ENCODE measurements around the gene TCERG1L. TPM values are rescaled to one million over a fixed set of nuclear protein-coding genes. Genes with fewer than 3 reads are reported as not detected.
"Not testable (repeated sequence)": the region's sequence is repeated elsewhere in the genome, so short reads cannot be mapped to it uniquely, and the experiment has no call there.

Gene TCERG1L
- total and polyA plus RNA-seq, 3 experiments from 2014 or later: 0.07 to 0.93 (median 0.68) TPM

- H3K27ac Mint-ChIP-seq: no peak overlapping the region
Measured at GRCh38 chr10:131350245-131350644, 38.7 kb upstream of the TCERG1L start.

GRCh38 chr10:131346456-131346855 is 34.9 kb upstream of the TCERG1L start:
- Histone ChIP-seq H3K36me3 (ENCODE audit: insufficient read depth, low read length) (no peaks in the 10 kb centered on the region), H3K9me3 (ENCODE audit: low read length) (no peaks in the 10 kb centered on the region), H3K27ac (ENCODE audit: low read depth, low read length) (no peak overlapping the region), H3K4me1 (ENCODE audit: insufficient read depth, low read length) (no peaks in the 10 kb centered on the region), H3K4me3 (ENCODE audit: low read length) (no peak overlapping the region), H3K27me3 (ENCODE audit: insufficient read depth, low read length, poor library complexity, severe bottlenecking) (no peaks in the 10 kb centered on the region)
- Mint-ChIP-seq H3K27me3 (no peaks in the 10 kb centered on the region), H3K9me3 (peaks cover 0 to 16% (median 5%) of the 10 kb centered on the region in 5 donors), H3K4me3 (no peak overlapping the region), H3K4me1 (no peaks in the 10 kb centered on the region), H3K27ac (no peak overlapping the region), H3K36me3 (no peaks in the 10 kb centered on the region)
- DNase-seq: no peak
- POLR2A ChIA-PET: no interaction called here
- CTCF ChIA-PET: no interaction called here

More at GRCh38 chr10:131350245-131350644, 38.7 kb upstream of the TCERG1L start:
- no peak overlapping the region for H3K27ac ChIP-seq (ENCODE audit: low read depth, low read length)
- H3K27me3 ChIP-seq (ENCODE audit: insufficient read depth, low read length, poor library complexity, severe bottlenecking): no peaks in the 10 kb centered on the region
- no peak overlapping the region for H3K4me3 ChIP-seq (ENCODE audit: low read length)
- POLR2A ChIA-PET: no interaction called here
- no peaks in the 10 kb centered on the region for H3K27me3 Mint-ChIP-seq
- no peaks in the 10 kb centered on the region for H3K9me3 ChIP-seq (ENCODE audit: low read length)
- H3K9me3 Mint-ChIP-seq: peaks cover 0 to 16% (median 5%) of the 10 kb centered on the region in 5 donors
- H3K4me3 Mint-ChIP-seq: peak overlapping the region in 1 of 7 donors; percentile 40
- H3K4me1 ChIP-seq (ENCODE audit: insufficient read depth, low read length): no peaks in the 10 kb centered on the region
- CTCF ChIA-PET: no interaction called here
- no peaks in the 10 kb centered on the region for H3K36me3 Mint-ChIP-seq
- no peaks in the 10 kb centered on the region for H3K4me1 Mint-ChIP-seq
- no peaks in the 10 kb centered on the region for H3K36me3 ChIP-seq (ENCODE audit: insufficient read depth, low read length)
- DNase-seq: no peak

- POLR2A ChIA-PET: no interaction called here
- DNase-seq: no peak
- no peaks in the 10 kb centered on the region for H3K27me3 Mint-ChIP-seq
Measured at GRCh38 chr10:131345691-131346090, 34.2 kb upstream of the TCERG1L start.

GRCh38 chr10:131344747-131345146 is 33.2 kb upstream of the TCERG1L start:
- no peak overlapping the region for H3K27ac ChIP-seq (ENCODE audit: low read depth, low read length)
- no peaks in the 10 kb centered on the region for H3K27me3 ChIP-seq (ENCODE audit: insufficient read depth, low read length, poor library complexity, severe bottlenecking)
- no peak for DNase-seq
- H3K9me3 ChIP-seq (ENCODE audit: low read length): no peaks in the 10 kb centered on the region
- no peak overlapping the region for H3K4me3 ChIP-seq (ENCODE audit: low read length)
- Mint-ChIP-seq H3K9me3 (peaks cover 0 to 10% (median 3%) of the 10 kb centered on the region in 5 donors), H3K27me3 (no peaks in the 10 kb centered on the region), H3K36me3 (no peaks in the 10 kb centered on the region), H3K4me1 (no peaks in the 10 kb centered on the region), H3K27ac (no peak overlapping the region), H3K4me3 (no peak overlapping the region)
- no peaks in the 10 kb centered on the region for H3K36me3 ChIP-seq (ENCODE audit: insufficient read depth, low read length)
- no peaks in the 10 kb centered on the region for H3K4me1 ChIP-seq (ENCODE audit: insufficient read depth, low read length)
- CTCF ChIA-PET: no interaction called here
- POLR2A ChIA-PET: no interaction called here

More at GRCh38 chr10:131345691-131346090, 34.2 kb upstream of the TCERG1L start:
- Mint-ChIP-seq H3K4me3 (no peak overlapping the region), H3K36me3 (no peaks in the 10 kb centered on the region), H3K9me3 (peaks cover 0 to 14% (median 5%) of the 10 kb centered on the region in 5 donors), H3K27ac (no peak overlapping the region), H3K4me1 (no peaks in the 10 kb centered on the region)
- no peaks in the 10 kb centered on the region for H3K36me3 ChIP-seq (ENCODE audit: insufficient read depth, low read length)
- CTCF ChIA-PET: no interaction called here
- H3K9me3 ChIP-seq (ENCODE audit: low read length): no peaks in the 10 kb centered on the region
- H3K27ac ChIP-seq (ENCODE audit: low read depth, low read length): no peak overlapping the region
- H3K4me1 ChIP-seq (ENCODE audit: insufficient read depth, low read length): no peaks in the 10 kb centered on the region
- H3K4me3 ChIP-seq (ENCODE audit: low read length): no peak overlapping the region
- H3K27me3 ChIP-seq (ENCODE audit: insufficient read depth, low read length, poor library complexity, severe bottlenecking): no peaks in the 10 kb centered on the region

- Mint-ChIP-seq H3K4me1 (no peaks in the 10 kb centered on the region), H3K36me3 (no peaks in the 10 kb centered on the region), H3K27ac (no peak overlapping the region), H3K4me3 (no peak overlapping the region), H3K27me3 (no peaks in the 10 kb centered on the region), H3K9me3 (peaks cover 2 to 8% (median 6%) of the 10 kb centered on the region in 5 donors)
- ChIA-PET CTCF (no interaction called here), POLR2A (no interaction called here)
- no peak overlapping the region for H3K27ac ChIP-seq (ENCODE audit: low read depth, low read length)
- no peak for DNase-seq
- H3K36me3 ChIP-seq (ENCODE audit: insufficient read depth, low read length): no peaks in the 10 kb centered on the region
- no peak overlapping the region for H3K4me3 ChIP-seq (ENCODE audit: low read length)
- no peaks in the 10 kb centered on the region for H3K9me3 ChIP-seq (ENCODE audit: low read length)
- H3K4me1 ChIP-seq (ENCODE audit: insufficient read depth, low read length): no peaks in the 10 kb centered on the region
- no peaks in the 10 kb centered on the region for H3K27me3 ChIP-seq (ENCODE audit: insufficient read depth, low read length, poor library complexity, severe bottlenecking)
Measured at GRCh38 chr10:131337741-131338140, 26.2 kb upstream of the TCERG1L start.

- Histone ChIP-seq H3K36me3 (ENCODE audit: insufficient read depth, low read length) (no peaks in the 10 kb centered on the region), H3K4me1 (ENCODE audit: insufficient read depth, low read length) (no peaks in the 10 kb centered on the region), H3K27me3 (ENCODE audit: insufficient read depth, low read length, poor library complexity, severe bottlenecking) (no peaks in the 10 kb centered on the region), H3K9me3 (ENCODE audit: low read length) (no peaks in the 10 kb centered on the region), H3K27ac (ENCODE audit: low read depth, low read length) (no peak overlapping the region), H3K4me3 (ENCODE audit: low read length) (no peak overlapping the region)
- Mint-ChIP-seq H3K27me3 (no peaks in the 10 kb centered on the region), H3K36me3 (no peaks in the 10 kb centered on the region), H3K4me1 (no peaks in the 10 kb centered on the region), H3K27ac (no peak overlapping the region), H3K9me3 (peaks cover 0 to 12% (median 3%) of the 10 kb centered on the region in 5 donors), H3K4me3 (no peak overlapping the region)
- ChIA-PET CTCF (no interaction called here), POLR2A (no interaction called here)
- DNase-seq: no peak
Measured at GRCh38 chr10:131332821-131333220, 21.3 kb upstream of the TCERG1L start.

GRCh38 chr10:131323880-131324279 is 12.4 kb upstream of the TCERG1L start:
- H3K27me3 Mint-ChIP-seq: peaks cover 1 to 15% of the 10 kb centered on the region in 2 donors
- no peaks in the 10 kb centered on the region for H3K36me3 Mint-ChIP-seq
- DNase-seq: no peak
- no peaks in the 10 kb centered on the region for H3K4me1 ChIP-seq (ENCODE audit: insufficient read depth, low read length)
- POLR2A ChIA-PET: no interaction called here
- no peaks in the 10 kb centered on the region for H3K36me3 ChIP-seq (ENCODE audit: insufficient read depth, low read length)
- CTCF ChIA-PET: no interaction called here
- H3K4me3 Mint-ChIP-seq: no peak overlapping the region
- H3K4me1 Mint-ChIP-seq: no peaks in the 10 kb centered on the region
- no peaks in the 10 kb centered on the region for H3K27me3 ChIP-seq (ENCODE audit: insufficient read depth, low read length, poor library complexity, severe bottlenecking)
- no peak overlapping the region for H3K27ac ChIP-seq (ENCODE audit: low read depth, low read length)
- H3K9me3 ChIP-seq (ENCODE audit: low read length): no peaks in the 10 kb centered on the region
- H3K4me3 ChIP-seq (ENCODE audit: low read length): no peak overlapping the region
- H3K9me3 Mint-ChIP-seq: peaks cover 0 to 2% (median 2%) of the 10 kb centered on the region in 5 donors
- H3K27ac Mint-ChIP-seq: no peak overlapping the region

- no peak for DNase-seq
- peaks cover 1 to 15% of the 10 kb centered on the region in 2 donors for H3K27me3 Mint-ChIP-seq
- no peaks in the 10 kb centered on the region for H3K27me3 ChIP-seq (ENCODE audit: insufficient read depth, low read length, poor library complexity, severe bottlenecking)
- H3K36me3 Mint-ChIP-seq: no peaks in the 10 kb centered on the region
- ChIA-PET CTCF (no interaction called here), POLR2A (no interaction called here)
- H3K27ac ChIP-seq (ENCODE audit: low read depth, low read length): no peak overlapping the region
- peaks cover 0 to 2% (median 2%) of the 10 kb centered on the region in 5 donors for H3K9me3 Mint-ChIP-seq
- no peaks in the 10 kb centered on the region for H3K9me3 ChIP-seq (ENCODE audit: low read length)
- H3K4me3 ChIP-seq (ENCODE audit: low read length): no peak overlapping the region
- no peaks in the 10 kb centered on the region for H3K4me1 Mint-ChIP-seq
- no peak overlapping the region for H3K4me3 Mint-ChIP-seq
- no peaks in the 10 kb centered on the region for H3K4me1 ChIP-seq (ENCODE audit: insufficient read depth, low read length)
- H3K27ac Mint-ChIP-seq: no peak overlapping the region
- H3K36me3 ChIP-seq (ENCODE audit: insufficient read depth, low read length): no peaks in the 10 kb centered on the region
Measured at GRCh38 chr10:131323025-131323424, 11.5 kb upstream of the TCERG1L start.

- H3K4me3 Mint-ChIP-seq; POLR2A ChIA-PET; H3K36me3 ChIP-seq (ENCODE audit: insufficient read depth, low read length); H3K4me1 Mint-ChIP-seq; H3K27ac ChIP-seq (ENCODE audit: low read depth, low read length); H3K4me1 ChIP-seq (ENCODE audit: insufficient read depth, low read length); H3K27me3 ChIP-seq (ENCODE audit: insufficient read depth, low read length, poor library complexity, severe bottlenecking); H3K9me3 Mint-ChIP-seq; H3K9me3 ChIP-seq (ENCODE audit: low read length); H3K36me3 Mint-ChIP-seq; CTCF ChIA-PET; H3K27ac Mint-ChIP-seq; H3K4me3 ChIP-seq (ENCODE audit: low read length); DNase-seq: not testable (repeated sequence)
- peaks cover 1 to 15% of the 10 kb centered on the region in 2 donors for H3K27me3 Mint-ChIP-seq
Measured at GRCh38 chr10:131322575-131322974, 11.1 kb upstream of the TCERG1L start.
